ENCODE measurements around the gene MARF1.

- TF ChIP-seq POLR2A (IDR thresholded peaks at IDR 0.05; ENCODE audit: low read length) = no peak
- TF ChIP-seq GATA1 (IDR thresholded peaks at IDR 0.05; ENCODE audit: low read depth, low read length) = no peak
Observed at GRCh38 chr16:15572329-15573001, 70.5 kb downstream of the MARF1 start.
